Mucosa of descending colon (tissue), 3 donors: ENCODE data around the gene NCBP3. TPM values are rescaled to one million over a fixed set of nuclear protein-coding genes. Genes with fewer than 3 reads are reported as not detected.

Experiments used
- ATAC-seq: fragments of 200-7000 bp; cut with Tn5 transposase; one replicate; pipeline ENCODE4 v1.9.1; 2020; ENCODE audit warnings: mild to moderate bottlenecking, moderate library complexity
- DNase-seq, 3 donors: peaks; one replicate each; pipeline ENCODE4 v3.0.0-alpha.2; 2020
- H3K36me3 ChIP-seq: fragments of 200-600 bp; one replicate; pipeline ENCODE4 v1.8.0; 2021; ENCODE audit warnings: low read depth, mild to moderate bottlenecking
- H3K4me1 ChIP-seq: fragments of 200-600 bp; one replicate; pipeline ENCODE4 v1.8.0; 2021; ENCODE audit warnings: low read depth, mild to moderate bottlenecking
- H3K4me3 ChIP-seq: fragments of 200-600 bp; one replicate; pipeline ENCODE4 v1.8.0; 2021; ENCODE audit warnings: mild to moderate bottlenecking
- H3K9me3 ChIP-seq: fragments of 200-600 bp; one replicate; pipeline ENCODE4 v1.8.0; 2021; ENCODE audit warnings: mild to moderate bottlenecking
- CTCF ChIP-seq: fragments of 200-600 bp; IDR thresholded peaks from one replicate; pipeline ENCODE4 v1.8.0; 2022; ENCODE audit warnings: antibody characterized with exemption, mild to moderate bottlenecking
- intact Hi-C, 2 donors: fragments of 100-400 bp; cut with DNase I in 1 of 2; cut with micrococcal nuclease in 1 of 2; formaldehyde crosslinking; loops; one replicate each; pipeline versions ENCODE4 v1.11.0 to v1.11.1; 2022; cut with DNase I, micrococcal nuclease
- total RNA-seq, 3 donors: library from RNA; stranded (reverse); fragmentation: NEBNext Ultra II Directional in 2 of 3; extraction: Animal tissue kit (Norgen Biotek cat#: 25700) in 2 of 3; gene quantifications; one replicate each; pipeline versions ENCODE4 v1.2.1 to v1.2.4, GENCODE V29; 2021 to 2023
- donor health status: DM: no; HTN: no; CAD: no; lungs with moderate emphysema.
- donor health status: DM: no; HTN: no; CAD: no.
- donor health status: DM: no; HTN: yes; CAD: no.

Gene NCBP3
- total RNA-seq, 3 donors from 2014 or later = 39.4 to 50.5 (median 44.7) TPM

DNA sequence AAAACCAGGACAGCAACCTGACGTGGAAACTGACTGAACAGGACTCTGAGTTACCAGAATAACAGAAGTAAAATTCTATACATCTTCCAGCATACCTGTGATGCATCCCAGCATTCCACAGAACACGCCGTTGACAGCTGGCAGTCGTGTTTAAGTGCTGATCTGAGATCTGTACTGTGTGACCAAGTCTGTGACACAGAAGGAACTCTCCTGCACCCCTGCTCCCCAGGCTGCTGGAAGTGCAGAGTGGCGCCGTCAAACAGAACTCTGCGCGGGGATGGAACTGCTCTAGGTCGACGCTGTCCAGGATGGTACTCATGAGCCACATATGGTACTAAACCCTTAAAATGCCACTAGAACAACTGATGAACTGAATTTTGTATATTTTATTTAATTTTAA lies 44.3 kb downstream of the NCBP3 start:
- no peak for ATAC-seq

GRCh38 chr17:3801347-3801746 lies 44.7 kb downstream of the NCBP3 start:
- no peaks in the 10 kb centered on the region for H3K36me3 ChIP-seq
- no peaks in the 10 kb centered on the region for H3K4me1 ChIP-seq
- no peak for ATAC-seq
- DNase-seq = no peak
- H3K4me3 ChIP-seq = no peak overlapping the region
- no peaks in the 10 kb centered on the region for H3K9me3 ChIP-seq
- no peak for TF ChIP-seq CTCF
- intact Hi-C loops = no loop called here

More for the DNA sequence above, 44.3 kb downstream of the NCBP3 start:
- no peak overlapping the region for H3K4me3 ChIP-seq
- TF ChIP-seq CTCF = no peak
- H3K36me3 ChIP-seq = no peaks in the 10 kb centered on the region
- no peaks in the 10 kb centered on the region for H3K9me3 ChIP-seq
- intact Hi-C loops = no loop called here
- H3K4me1 ChIP-seq = no peaks in the 10 kb centered on the region
- no peak for DNase-seq

DNA sequence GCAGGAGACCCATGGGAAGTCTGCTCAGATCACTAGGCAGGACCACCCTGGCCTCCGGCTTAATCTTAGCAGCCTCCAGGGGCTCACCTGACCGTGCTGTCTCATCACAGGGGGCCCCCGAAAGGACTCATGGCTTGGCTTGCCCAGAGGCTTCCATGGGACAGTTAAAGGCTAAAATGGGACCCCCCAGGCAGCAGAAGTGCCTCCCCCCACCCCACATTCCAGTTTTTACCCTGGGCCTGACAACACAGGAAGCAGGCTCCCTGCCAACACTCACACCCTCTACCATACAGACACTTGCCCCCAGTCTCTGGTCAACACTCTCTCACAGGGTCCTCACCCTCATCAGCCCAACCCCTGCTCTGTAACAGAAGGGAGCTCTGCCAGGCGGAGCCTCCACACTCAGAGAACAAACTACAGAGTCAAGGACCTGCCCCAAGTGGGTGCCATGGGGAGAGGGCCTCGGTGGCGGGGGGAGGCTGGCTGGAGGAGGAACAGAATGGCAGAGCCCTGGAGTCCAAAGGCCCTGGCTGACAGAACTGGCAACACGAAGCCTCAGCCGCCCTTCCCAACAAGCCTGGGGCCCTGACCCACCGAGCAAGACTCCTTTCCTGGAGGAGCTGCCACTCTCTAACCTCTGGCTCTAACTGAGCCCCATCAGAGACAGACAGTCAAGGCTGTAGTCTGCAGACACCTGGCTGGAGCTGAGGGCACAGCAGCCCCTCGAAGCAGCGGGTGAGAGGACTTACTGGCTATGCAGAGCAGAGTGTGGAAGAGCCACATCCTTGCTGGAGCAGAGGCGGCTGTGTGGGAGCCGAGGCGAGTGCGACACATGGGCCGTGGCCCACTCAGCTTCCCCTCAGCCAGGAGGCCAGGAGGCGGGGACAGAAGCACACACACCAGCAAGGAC lies 45.4 kb downstream of the NCBP3 start, which contains the start of gene ITGAE:
Gene ITGAE (minus strand): TSS at position 827 of the 910 bp plus-strand sequence. CDS start 44 bp downstream, at position 783.
- H3K4me3 ChIP-seq = no peak within 1 kb of the TSS
- DNase-seq = no peak
- intact Hi-C loops = no loop called here
- ATAC-seq = peak; percentile 11
- no peak for TF ChIP-seq CTCF
- H3K36me3 ChIP-seq = no peaks in the 10 kb centered on the region
- no peaks in the 10 kb centered on the region for H3K4me1 ChIP-seq
- no peaks in the 10 kb centered on the region for H3K9me3 ChIP-seq

- ATAC-seq = no peak
- DNase-seq = no peak
- intact Hi-C loops = no loop called here
- Histone ChIP-seq H3K36me3 (no peaks in the 10 kb centered on the region), H3K4me3 (no peak overlapping the region), H3K4me1 (no peaks in the 10 kb centered on the region), H3K9me3 (no peaks in the 10 kb centered on the region)
- no peak for TF ChIP-seq CTCF
Measured at GRCh38 chr17:3799181-3799945, 46.7 kb downstream of the NCBP3 start.

DNA sequence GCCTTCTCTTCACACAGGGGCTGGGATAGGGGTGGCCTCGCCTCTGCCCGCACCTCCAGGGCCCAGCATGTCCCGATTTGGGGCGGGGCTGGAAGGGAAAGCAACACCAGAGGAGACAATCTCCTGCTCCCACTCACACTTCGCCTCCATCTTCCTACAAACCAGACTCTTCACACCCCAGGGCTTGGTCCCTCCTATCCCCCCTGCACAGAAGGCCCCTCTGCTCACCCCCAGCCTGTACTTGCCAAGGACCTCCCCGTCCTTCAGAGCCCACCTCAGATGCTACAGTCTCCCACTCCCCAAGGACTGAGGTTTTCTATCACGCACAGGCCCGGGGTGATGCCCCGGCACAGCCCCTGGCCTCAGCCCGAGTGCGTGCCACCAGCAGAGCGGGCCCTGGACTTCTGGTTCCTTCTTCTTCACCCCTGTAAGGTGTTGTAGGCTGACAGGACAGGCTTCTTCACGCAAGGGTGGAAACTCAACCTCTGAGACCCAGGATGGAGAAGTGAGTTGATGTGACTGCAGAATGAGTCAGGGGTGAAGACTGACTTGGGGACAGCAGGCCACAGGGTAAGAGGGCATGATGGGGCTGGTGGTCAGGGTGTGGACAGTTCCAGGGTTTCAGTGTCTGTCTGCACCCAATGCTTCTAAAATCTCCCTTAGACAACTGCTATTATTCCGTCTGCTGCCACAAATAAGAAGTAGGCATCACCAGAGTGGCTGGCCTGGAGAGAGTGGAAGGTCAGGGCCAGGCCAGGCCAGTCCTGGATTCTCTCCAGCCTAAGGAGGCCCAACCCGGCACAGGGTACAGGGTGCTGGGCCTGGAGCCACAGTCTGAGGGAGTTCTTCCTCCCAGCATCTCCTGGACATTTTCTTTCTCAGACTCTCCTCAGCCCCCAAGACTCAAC lies 47.5 kb downstream of the NCBP3 start:
- TF ChIP-seq CTCF = no peak
- no peak for ATAC-seq
- H3K4me3 ChIP-seq = no peak overlapping the region

More for the DNA sequence above, 47.5 kb downstream of the NCBP3 start:
- intact Hi-C loops = no loop called here
- Histone ChIP-seq H3K9me3 (no peaks in the 10 kb centered on the region), H3K36me3 (no peaks in the 10 kb centered on the region), H3K4me1 (no peaks in the 10 kb centered on the region)
- DNase-seq = no peak
